Measurements from ENCODE around the gene CFAP141.
A peak's percentile ranks its signal among the peaks of the same experiment; 100 is the strongest.

Gene CFAP141

DNA sequence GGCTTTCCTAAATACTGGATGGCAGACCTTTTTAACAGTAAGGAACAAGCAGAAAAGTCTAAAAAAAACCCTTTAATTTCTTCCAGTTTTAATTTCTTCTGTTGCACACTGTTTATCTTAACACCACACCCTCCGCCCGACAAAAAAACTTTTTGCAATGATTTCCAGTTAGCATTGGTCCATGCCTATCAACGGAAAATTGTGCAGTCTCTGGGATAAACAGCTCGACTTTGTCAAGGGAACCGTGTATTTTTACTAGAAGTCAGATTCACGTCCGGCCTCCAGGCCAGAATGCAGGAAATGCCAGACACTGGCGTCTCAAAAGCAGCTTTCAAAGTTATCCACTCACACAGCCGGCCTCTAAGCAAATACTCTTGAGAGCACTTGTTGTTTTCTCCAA lies 50.9 kb downstream of the CFAP141 start:
- no peaks in the 10 kb centered on the region for H3K9me3 Mint-ChIP-seq
- peak overlapping the region; percentile 71 for H3K4me3 Mint-ChIP-seq
- DNase-seq (ENCODE audit: low spot score in 2 of 2): no peak
- H3K27me3 Mint-ChIP-seq: no peaks in the 10 kb centered on the region
- H3K27ac Mint-ChIP-seq (ENCODE audit: low read depth): peak overlapping the region; percentile 98
- H3K4me1 Mint-ChIP-seq: peaks cover 46% of the 10 kb centered on the region
- no peak for ATAC-seq (replicated peaks; ENCODE audit: extremely low read depth, poor library complexity, severe bottlenecking)
- peaks cover 41% of the 10 kb centered on the region for H3K36me3 Mint-ChIP-seq (ENCODE audit: insufficient read depth)

DNA sequence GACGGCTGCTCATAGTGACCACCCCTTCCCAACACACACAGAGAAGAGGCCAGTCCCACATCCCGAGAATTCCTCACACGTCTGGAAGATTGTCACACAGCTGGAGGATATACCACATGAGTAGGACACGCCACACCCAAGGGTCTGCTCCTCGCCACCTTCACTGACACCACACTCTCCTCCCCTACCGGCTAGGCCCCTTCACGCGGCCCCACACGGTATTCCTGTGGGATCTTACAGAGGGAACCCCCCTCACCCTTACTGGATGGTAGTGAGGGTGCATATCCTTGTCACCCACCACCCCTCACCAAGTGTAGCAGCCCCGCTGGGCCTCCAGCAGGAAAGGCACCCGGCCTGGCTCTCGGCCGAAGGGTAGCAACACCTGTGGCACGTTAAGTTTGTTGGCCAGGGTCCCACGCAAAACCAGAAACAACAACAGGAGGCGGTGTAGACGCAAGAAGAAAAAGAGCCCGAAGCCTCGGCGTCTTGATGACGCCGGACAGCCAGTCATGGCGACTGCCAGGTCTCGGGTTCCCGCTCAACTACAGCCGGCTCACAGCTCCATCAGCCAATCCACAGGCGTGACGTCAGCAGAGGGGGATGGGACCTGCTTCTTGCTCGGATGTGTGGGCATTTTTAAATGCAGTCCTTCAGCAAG lies 51.5 kb downstream of the CFAP141 start, which contains the start of gene NUP210L:
TSS of gene NUP210L (minus strand) at position 540 of the 658 bp plus-strand sequence.
- Mint-ChIP-seq H3K4me3 (peak within 1 kb of the TSS; percentile 71), H3K27me3 (no peaks in the 10 kb centered on the region), H3K9me3 (no peaks in the 10 kb centered on the region), H3K36me3 (ENCODE audit: insufficient read depth) (peaks cover 36% of the 10 kb centered on the region), H3K27ac (ENCODE audit: low read depth) (peak within 1 kb of the TSS; percentile 98), H3K4me1 (peaks cover 45% of the 10 kb centered on the region)
- no peak for ATAC-seq (replicated peaks; ENCODE audit: extremely low read depth, poor library complexity, severe bottlenecking)
- peak in 1 of 2 donors; percentile 48 for DNase-seq (ENCODE audit: low spot score in 2 of 2)

DNA sequence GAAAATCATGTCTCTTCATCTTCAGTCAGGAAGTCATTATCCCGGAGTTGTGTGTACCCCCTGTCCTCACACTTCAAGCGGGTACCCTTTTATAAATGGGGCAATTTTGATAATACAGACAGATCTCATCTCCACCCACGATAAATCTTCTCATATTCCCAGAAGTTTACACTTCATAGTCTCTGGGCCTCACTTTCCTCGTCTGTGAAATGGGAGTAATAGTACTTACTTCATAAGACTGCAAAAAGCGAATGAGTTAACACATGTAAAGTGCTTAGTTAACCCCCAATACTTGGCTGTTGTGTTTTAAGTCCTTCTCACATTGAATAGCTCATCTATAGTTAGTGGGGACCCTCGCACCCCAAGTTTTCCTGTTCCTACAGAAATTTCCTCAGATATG lies 52.1 kb downstream of the CFAP141 start:
- H3K9me3 Mint-ChIP-seq: no peaks in the 10 kb centered on the region
- H3K4me3 Mint-ChIP-seq: peak overlapping the region; percentile 71
- H3K36me3 Mint-ChIP-seq (ENCODE audit: insufficient read depth): peaks cover 30% of the 10 kb centered on the region
- ATAC-seq (replicated peaks; ENCODE audit: extremely low read depth, poor library complexity, severe bottlenecking) (no peak), DNase-seq (ENCODE audit: low spot score in 2 of 2) (no peak)
- H3K27me3 Mint-ChIP-seq: no peaks in the 10 kb centered on the region
- H3K27ac Mint-ChIP-seq (ENCODE audit: low read depth): peak overlapping the region; percentile 98
- H3K4me1 Mint-ChIP-seq: peaks cover 39% of the 10 kb centered on the region

DNA sequence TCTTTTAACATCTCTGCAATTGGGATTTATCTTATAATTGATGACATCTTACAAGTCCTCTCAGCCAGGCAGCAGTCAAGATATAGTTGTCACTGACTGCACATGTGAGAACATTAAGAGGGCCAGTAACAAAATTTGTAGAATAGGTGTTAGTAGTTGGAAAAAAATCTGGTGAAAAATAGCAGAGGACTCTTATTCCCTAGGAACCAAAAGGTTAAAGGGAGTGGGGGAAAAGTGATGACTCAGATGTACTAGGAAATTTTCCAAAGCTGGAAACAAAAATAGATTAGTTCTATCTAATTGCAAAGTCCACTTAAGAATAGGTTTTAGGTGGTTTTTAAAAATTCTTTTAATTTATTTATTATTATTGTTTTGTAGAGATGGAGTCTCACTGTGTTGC lies 54.8 kb downstream of the CFAP141 start:
- Mint-ChIP-seq H3K4me1 (peaks cover 12% of the 10 kb centered on the region), H3K27ac (ENCODE audit: low read depth) (no peak overlapping the region), H3K27me3 (no peaks in the 10 kb centered on the region), H3K9me3 (no peaks in the 10 kb centered on the region), H3K36me3 (ENCODE audit: insufficient read depth) (peaks cover 16% of the 10 kb centered on the region), H3K4me3 (no peak overlapping the region)
- DNase-seq (ENCODE audit: low spot score in 2 of 2) (no peak), ATAC-seq (replicated peaks; ENCODE audit: extremely low read depth, poor library complexity, severe bottlenecking) (no peak)

Measured in central memory CD8-positive, alpha-beta T cell (primary cell).